Measurements from ENCODE around the gene CDHR5. TPM values are rescaled to one million over a fixed set of nuclear protein-coding genes. Genes with fewer than 3 reads are reported as not detected.

CDHR5 gene
- total RNA-seq, 2 donors from 2014 or later = not detected

DNA sequence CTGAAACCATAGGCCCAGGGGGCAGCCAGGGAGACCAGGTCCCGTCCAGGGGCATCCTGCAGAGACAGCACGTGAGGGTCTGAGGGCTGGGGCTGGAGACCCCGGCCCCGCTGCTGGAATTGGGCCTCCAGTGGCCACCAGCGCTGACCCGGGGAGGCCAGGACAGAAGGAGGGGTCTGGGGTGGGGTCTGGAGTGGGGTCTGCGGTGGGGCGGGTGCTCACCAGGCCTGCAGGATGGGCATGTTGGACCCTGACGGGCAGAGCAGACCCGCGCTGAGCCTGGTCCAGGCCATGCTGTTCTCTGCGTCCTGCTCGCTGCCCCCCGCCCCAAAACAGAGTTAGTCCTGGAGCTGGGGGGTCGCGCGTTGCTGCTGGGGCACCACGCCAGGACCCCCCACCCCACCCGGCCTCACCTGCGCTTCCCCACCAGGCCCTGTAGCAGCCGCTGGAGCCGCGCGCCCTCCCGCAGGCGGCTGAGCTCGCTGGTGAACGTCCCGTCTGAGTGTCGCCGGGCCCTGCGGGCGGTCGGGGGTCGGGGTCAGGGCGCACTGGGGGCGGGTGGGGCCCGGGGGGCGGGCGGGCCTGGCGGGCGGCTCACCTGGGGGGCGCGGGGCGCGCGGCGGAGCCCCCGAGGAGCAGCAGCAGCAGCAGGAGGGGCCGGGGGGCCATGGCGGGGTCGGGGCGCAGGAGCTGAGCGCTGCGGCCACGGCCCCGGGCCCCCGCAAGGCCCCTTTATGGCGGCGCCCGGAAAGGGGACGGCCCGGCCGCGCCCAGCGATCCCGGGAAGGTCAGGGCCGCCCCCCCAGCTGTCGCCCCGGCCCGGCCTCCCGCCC lies 1.9 kb upstream of the CDHR5 start, which contains the start of gene SCT:
SCT (minus strand) TSS at position 707 of the 833 bp plus-strand sequence; CDS start at position 669, 38 bp downstream.
- ATAC-seq = no peak
- intact Hi-C loops (cut with DNase I) = no loop called here
- DNase-seq = no peak

- DNase-seq = no peak
- peak in 1 of 2 donors; percentile 4 for ATAC-seq
- intact Hi-C loops (cut with DNase I) = no loop called here
Measured at GRCh38 chr11:625636-626268, 997 bp upstream of the CDHR5 start.

DNA sequence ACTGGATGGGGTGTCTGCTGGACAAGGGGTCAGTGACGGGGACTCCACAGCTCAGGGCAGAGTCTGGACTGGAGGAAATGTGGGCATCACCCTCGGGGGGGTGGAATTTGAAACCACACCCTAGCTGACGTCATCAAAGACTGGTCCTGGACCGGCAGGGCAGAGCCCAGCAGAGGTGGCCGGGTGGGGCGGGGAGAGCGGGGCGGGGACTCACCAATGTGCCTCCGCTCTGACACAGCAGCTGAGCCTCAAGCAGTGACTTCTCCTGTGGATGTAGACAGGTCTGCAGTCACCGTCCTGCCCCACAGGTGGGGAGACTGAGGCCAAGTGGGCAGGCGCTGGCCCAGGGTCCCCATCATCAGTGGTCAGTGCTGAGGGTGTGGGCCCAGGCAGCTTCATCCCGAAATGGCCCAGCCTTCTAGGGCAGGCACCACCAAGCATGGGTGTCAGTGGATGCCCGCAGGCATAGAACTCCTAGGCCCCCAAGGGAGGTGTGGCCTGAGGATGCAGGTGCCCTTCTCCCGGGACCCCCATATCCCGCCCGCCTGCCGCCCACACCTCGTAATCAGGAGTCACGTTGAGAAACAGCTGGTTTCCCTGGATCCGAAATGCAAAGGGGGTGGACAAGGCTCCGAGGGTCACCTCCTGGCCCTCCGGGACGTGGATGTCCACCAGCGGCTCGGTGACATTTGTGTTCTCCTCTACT lies 603 bp downstream of the CDHR5 start:
- no peak for DNase-seq
- intact Hi-C loops (cut with DNase I) = no loop called here
- ATAC-seq = no peak

DNA sequence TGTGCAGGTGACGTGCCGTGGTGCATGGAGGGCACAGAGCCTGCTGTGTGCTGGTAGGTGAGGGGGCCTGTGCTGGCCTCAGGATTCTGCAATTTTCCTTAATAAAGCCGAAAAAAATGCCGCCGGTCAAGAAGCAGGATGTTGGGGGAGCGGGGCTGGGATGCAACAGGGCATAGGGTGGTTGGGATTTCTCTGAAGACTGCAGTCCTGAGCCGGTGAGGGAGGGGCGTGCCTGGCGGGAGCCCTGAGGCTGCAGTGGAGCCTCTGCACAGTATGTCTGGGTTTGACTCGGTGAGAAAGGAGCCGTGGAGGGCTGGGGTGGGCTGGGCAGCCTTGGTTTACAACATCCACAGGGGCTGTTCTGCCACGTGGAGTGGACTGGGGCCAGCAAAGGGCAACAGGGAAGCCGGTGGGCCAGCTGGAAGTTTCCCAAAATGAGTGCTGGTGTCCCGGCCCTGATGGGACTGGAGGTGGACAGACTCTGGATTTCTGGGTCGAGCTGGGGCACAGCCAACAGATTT lies 1.3 kb downstream of the CDHR5 start:
- DNase-seq (no peak), ATAC-seq (no peak)
- intact Hi-C loops (cut with DNase I) = no loop called here

DNA sequence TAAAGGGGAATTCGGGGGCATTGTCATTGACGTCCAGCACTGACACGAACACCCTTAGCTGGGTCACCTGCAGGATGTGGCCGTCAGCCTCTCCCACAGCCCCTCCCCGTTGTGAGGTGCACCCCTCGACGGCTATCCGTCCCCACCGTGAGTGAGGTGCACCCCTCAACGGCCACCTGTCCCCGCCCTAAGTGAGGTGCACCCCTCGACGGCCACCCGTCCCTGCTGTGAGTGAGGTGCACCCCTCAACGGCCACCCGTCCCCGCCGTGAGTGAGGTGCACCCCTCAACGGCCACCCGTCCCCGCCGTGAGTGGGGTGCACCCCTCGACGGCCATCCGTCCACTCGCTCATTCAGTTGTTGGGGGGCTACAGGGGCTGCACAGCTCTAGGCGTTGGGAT lies 2.9 kb downstream of the CDHR5 start:
- no peak for ATAC-seq
- DNase-seq = no peak
- intact Hi-C loops (cut with DNase I) = no loop called here

DNA sequence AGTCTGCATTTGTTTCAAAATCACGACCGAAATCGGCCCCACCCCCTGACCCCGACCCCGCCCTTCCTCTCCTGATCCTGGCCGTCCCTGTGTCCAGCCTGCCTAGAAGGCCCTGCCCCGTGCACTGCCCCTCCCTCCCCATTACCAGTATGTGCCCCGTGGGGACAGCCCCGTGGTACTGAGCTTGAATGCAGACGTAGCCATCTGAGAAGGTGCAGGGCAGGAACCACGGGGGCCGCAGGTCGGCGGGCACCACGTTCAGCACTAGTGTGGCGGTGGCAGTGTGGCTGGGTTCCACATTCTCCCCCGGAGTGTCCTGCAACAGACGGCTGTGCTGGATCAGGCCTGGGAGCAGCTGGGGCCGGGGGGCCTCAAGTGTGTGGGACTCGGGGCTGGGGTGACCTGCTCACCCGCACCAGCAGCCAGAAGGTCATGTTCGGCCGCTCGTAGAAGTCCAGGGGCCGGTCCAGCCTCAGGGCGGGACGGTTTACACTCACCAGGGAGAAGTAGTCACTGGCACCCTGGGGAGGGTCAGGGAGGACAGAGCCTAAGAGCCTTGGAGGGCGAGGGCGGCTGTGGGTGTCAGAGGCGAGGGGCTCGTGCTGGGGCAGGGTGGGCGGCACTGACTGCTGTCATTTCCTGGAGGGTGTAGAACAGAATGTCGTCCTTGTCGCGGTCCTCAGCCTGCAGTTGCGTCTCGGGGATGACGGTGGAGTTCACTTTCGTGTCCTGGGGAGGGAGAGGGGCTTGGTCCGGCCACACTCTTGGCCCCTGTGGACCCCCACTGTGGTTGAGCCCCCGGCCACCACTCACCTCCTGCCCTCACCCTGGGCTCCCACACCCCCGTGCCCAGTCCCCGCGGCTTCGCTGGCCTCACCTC lies 3.6 kb downstream of the CDHR5 start:
- intact Hi-C loops (cut with DNase I) = no loop called here
- DNase-seq = peak; percentile 19
- no peak for ATAC-seq

GRCh38 chr11:620201-620600 lies 4.6 kb downstream of the CDHR5 start:
- DNase-seq (no peak), ATAC-seq (no peak)
- intact Hi-C loops (cut with DNase I) = no loop called here

GRCh38 chr11:619628-620050 lies 5.1 kb downstream of the CDHR5 start:
- DNase-seq (peak; percentile 20), ATAC-seq (no peak)
- intact Hi-C loops (cut with DNase I) = loop anchor here in 1 of 2 donors (10.0 kb wide), 1 partner anchor 65 kb away; no protein-coding TSS in a partner anchor

DNA sequence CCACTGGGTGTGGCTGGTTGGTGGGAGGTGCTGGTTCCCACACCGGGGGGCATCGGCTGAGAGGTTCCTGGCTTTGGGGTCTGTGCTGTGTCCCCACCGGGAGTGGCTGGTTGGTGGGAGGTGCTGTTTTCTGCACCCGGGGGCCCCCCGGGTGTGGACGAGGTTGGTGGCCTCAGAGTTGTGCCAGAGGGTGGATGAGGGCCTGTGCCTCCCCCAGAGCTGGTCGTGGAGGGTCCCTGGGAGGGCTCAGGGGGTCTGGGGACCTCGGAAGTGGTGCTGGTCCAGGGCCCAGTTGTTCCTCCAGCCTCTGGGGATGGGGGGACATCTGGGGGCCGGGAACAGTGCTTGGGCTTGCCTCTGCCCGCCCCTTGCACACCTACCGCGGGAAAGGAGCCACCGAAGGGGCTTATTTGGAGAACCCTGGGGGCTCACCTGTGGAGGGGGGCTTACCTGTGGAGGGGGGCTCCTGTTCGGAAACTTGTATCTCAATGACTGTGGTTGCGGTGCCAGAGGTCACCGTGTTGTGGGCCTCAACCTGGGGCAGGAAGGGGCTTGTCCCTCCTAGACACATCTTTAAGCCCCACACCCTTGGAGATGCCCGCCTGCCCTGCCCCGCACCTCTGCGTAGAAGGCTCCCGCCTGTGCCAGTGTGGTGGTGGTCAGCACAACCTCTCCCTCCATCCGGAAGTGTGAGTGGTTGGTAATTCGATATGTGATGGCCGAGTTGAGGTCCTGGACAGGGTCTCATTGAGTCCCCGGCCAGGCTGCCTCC lies 5.7 kb downstream of the CDHR5 start:
- DNase-seq (no peak), ATAC-seq (no peak)
- intact Hi-C loops (cut with DNase I) = loop anchor here in 1 of 2 donors (10.0 kb wide), 1 partner anchor 64 kb away; no protein-coding TSS in a partner anchor

- intact Hi-C loops (cut with DNase I) = loop anchor here in 1 of 2 donors (10.0 kb wide), 1 partner anchor 63 kb away; no protein-coding TSS in a partner anchor
- ATAC-seq (no peak), DNase-seq (no peak)
Measured at GRCh38 chr11:617912-618682, 6.7 kb downstream of the CDHR5 start.

GRCh38 chr11:617199-617911 lies 7.4 kb downstream of the CDHR5 start:
- intact Hi-C loops (cut with DNase I) = loop anchor here in 1 of 2 donors (10.0 kb wide), 1 partner anchor 63 kb away; no protein-coding TSS in a partner anchor
- no peak for ATAC-seq
- peak; percentile 36 for DNase-seq

DNA sequence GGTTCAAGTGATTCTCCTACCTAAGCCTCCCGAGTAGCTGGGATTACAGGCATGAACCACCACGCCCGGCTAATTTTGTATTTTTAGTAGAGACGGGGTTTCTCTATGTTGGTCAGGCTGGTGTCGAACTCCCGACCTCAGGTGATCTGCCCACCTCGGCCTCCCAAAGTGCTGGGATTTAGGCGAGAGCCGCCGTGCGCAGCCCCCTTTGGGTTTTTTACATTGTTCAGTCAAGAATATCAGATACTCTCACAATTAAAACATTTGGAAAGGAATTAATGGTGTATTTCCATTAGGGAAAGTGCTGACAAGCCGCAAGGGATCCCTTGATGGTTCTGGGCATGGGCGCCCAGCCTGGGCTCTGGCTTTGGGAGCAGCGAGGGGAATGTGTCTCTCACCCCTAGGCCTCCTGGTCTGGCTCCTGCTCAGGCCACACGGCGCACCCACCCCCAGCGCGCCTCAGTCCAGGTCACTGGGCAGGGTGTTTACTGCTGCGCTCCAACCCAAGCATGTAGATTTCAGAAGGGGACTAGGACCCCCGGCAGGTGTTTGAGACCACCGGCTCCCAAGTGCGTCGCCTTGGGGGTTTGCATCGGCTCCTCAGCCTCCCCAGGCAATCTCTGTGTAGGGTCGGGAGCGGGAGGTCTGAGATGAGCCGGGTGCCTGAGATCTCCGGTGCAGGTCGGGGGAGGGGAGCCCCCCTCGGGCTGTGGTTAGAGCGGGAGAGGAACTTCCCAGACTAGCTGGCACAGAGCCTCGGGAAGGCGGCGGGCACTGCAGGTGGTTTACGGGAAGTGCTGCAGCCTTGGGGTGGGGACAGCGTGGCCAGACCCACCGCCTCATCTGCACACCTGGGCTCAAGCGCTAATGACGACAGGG lies 8.2 kb downstream of the CDHR5 start:
- intact Hi-C loops (cut with DNase I) = loop anchor here in 1 of 2 donors (10.0 kb wide), 1 partner anchor 62 kb away; no protein-coding TSS in a partner anchor
- no peak for ATAC-seq
- DNase-seq = peak; percentile 54

- intact Hi-C loops (cut with DNase I) = loop anchor here in 1 of 2 donors (10.0 kb wide), 1 partner anchor 61 kb away; no protein-coding TSS in a partner anchor
- DNase-seq (peak; percentile 98), ATAC-seq (peak; percentile 88 to 91)
Measured at GRCh38 chr11:615504-616319, 9.0 kb downstream of the CDHR5 start, which contains the start of gene IRF7. TSS of gene IRF7 (minus strand) at chr11:615950. CDS start at chr11:615364, 586 bp downstream.

Measured in left cardiac atrium (tissue), 4 donors.